Liver (tissue), 9 donors: Measurements from ENCODE around the gene PAQR3. TPM values are rescaled to one million over a fixed set of nuclear protein-coding genes. Genes with fewer than 3 reads are reported as not detected.

Experiments
- DNase-seq: peaks from one replicate; pipeline ENCODE4 v3.0.0-alpha.2; 2017; ENCODE audit warnings: low spot score
- H3K27ac ChIP-seq, 2 donors: one replicate each; pipeline ENCODE4 v1.7.0; 2013; ENCODE audit warnings: inconsistent platforms in 2 of 2, low read length in 2 of 2, control low read depth in 1 of 2, low read depth in 1 of 2, mild to moderate bottlenecking in 1 of 2
- H3K27me3 ChIP-seq, 4 donors: one replicate each; pipeline versions ENCODE4 v1.6.1 to v1.7.0; 2013; ENCODE audit warnings: low read length in 3 of 4, inconsistent platforms in 1 of 4, mild to moderate bottlenecking in 1 of 4, moderate library complexity in 1 of 4; ENCODE audit not compliant: control insufficient read depth in 4 of 4, insufficient read depth in 4 of 4
- H3K36me3 ChIP-seq, 4 donors: one replicate each; pipeline versions ENCODE4 v1.6.1 to v1.7.0; 2013; ENCODE audit warnings: low read length in 3 of 4, mild to moderate bottlenecking in 3 of 4, low read depth in 1 of 4, moderate library complexity in 1 of 4; ENCODE audit not compliant: control insufficient read depth in 4 of 4, insufficient read depth in 3 of 4
- H3K4me1 ChIP-seq, 4 donors: one replicate each; pipeline versions ENCODE4 v1.6.1 to v1.7.0; 2013; ENCODE audit warnings: low read length in 3 of 4, mild to moderate bottlenecking in 3 of 4, moderate library complexity in 1 of 4; ENCODE audit not compliant: control insufficient read depth in 4 of 4, insufficient read depth in 4 of 4
- H3K4me3 ChIP-seq, 3 donors: one replicate each; pipeline versions ENCODE4 v1.6.1 to v1.7.0; 2013; ENCODE audit warnings: low read length in 3 of 3, control low read depth in 1 of 3, low read depth in 1 of 3, mild to moderate bottlenecking in 1 of 3
- H3K9ac ChIP-seq, 2 donors: one replicate each; pipeline ENCODE4 v1.7.0; 2013; ENCODE audit warnings: low read length in 2 of 2, mild to moderate bottlenecking in 2 of 2, moderate library complexity in 2 of 2, control low read depth in 1 of 2, low read depth in 1 of 2
- H3K9me3 ChIP-seq, 4 donors: one replicate each; pipeline versions ENCODE4 v1.6.1 to v1.7.0; 2013; ENCODE audit warnings: low read length in 3 of 4; ENCODE audit not compliant: control insufficient read depth in 4 of 4
- FOXA1 ChIP-seq: IDR thresholded peaks from 2 replicates; pipeline ENCODE4 v1.6.1; 2016; ENCODE audit warnings: antibody characterized with exemption
- FOXA2 ChIP-seq: IDR thresholded peaks from 2 replicates; pipeline ENCODE4 v1.6.1; 2016; ENCODE audit warnings: antibody characterized with exemption
- GABPA ChIP-seq, 2 donors: IDR thresholded peaks in 1 of 2; conservative IDR thresholded peaks in 1 of 2; 2 replicates each; pipeline ENCODE4 v1.6.1; 2016; ENCODE audit warnings: antibody characterized with exemption in 2 of 2, mild to moderate bottlenecking in 1 of 2, moderate library complexity in 1 of 2
- HNF4G ChIP-seq: IDR thresholded peaks from 2 replicates; pipeline ENCODE4 v1.6.1; 2016; ENCODE audit warnings: antibody characterized with exemption
- JUND ChIP-seq, 2 donors: IDR thresholded peaks; 2 replicates each; pipeline ENCODE4 v1.6.1; 2016; ENCODE audit warnings: antibody characterized with exemption in 2 of 2
- RAD21 ChIP-seq, 2 donors: IDR thresholded peaks; 2 replicates each; pipeline ENCODE4 v1.6.1; 2016; ENCODE audit warnings: antibody characterized with exemption in 2 of 2, mild to moderate bottlenecking in 2 of 2
- RXRA ChIP-seq, 2 donors: IDR thresholded peaks; 2 replicates each; pipeline ENCODE4 v1.6.1; 2017 to 2018; ENCODE audit warnings: antibody characterized with exemption in 2 of 2, mild to moderate bottlenecking in 1 of 2
- SP1 ChIP-seq: IDR thresholded peaks from 2 replicates; pipeline ENCODE4 v1.6.1; 2018; ENCODE audit warnings: antibody characterized with exemption, mild to moderate bottlenecking
- TAF1 ChIP-seq: conservative IDR thresholded peaks from 2 replicates; pipeline ENCODE4 v1.6.1; 2016; ENCODE audit warnings: antibody characterized with exemption, mild to moderate bottlenecking
- YY1 ChIP-seq: IDR thresholded peaks from 2 replicates; pipeline ENCODE4 v1.6.1; 2016; ENCODE audit warnings: antibody characterized with exemption, mild to moderate bottlenecking
- WGBS: extraction: QIAGEN DNeasy Blood & Tissue Kit; methylation state at CpG from one replicate; pipeline ENCODE4 v1.1.7; 2013; 5-methylcytosine and 5-hydroxymethylcytosine counted together
- polyA plus RNA-seq, 2 donors: library from polyadenylated mRNA; stranded (reverse) in 1 of 2; unstranded in 1 of 2; fragments of 200-250 nt in 1 of 2; fragments of >200 nt in 1 of 2; fragmentation: Nextera tagmentation in 1 of 2; extraction: Ambion mirVana in 1 of 2; gene quantifications; one replicate each; pipeline versions ENCODE4 v1.2.1 to v1.2.3, GENCODE V29; 2013 to 2015
- total RNA-seq, 2 donors: library from RNA; depleted of rRNA; stranded (reverse); fragments of >200 nt; gene quantifications; one replicate each; pipeline ENCODE4 v1.2.3, GENCODE V29; 2014
- TF ChIP-seq, protein P1 (sequence below): IDR thresholded peaks from 2 replicates; pipeline ENCODE4 v1.6.1; 2016; ENCODE audit warnings: antibody characterized with exemption
- TF ChIP-seq, protein P2 (sequence below): IDR thresholded peaks from 2 replicates; pipeline ENCODE4 v1.6.1; 2016; ENCODE audit warnings: antibody characterized with exemption
- TF ChIP-seq, protein P3 (sequence below): IDR thresholded peaks from 2 replicates; pipeline ENCODE4 v1.6.1; 2016; ENCODE audit warnings: antibody characterized with exemption
- TF ChIP-seq, protein P4 (sequence below): IDR thresholded peaks from 2 replicates; pipeline ENCODE4 v1.6.1; 2016; ENCODE audit warnings: antibody characterized with exemption, mild to moderate bottlenecking
- donor health status: healthy.
- donor health status: healthy.
- donor health status: healthy.
- donor health status: healthy.
- donor health status: healthy.

The PAQR3 gene
- total and polyA plus RNA-seq, 4 donors = 2.8 to 8.3 (median 5.6) TPM

DNA sequence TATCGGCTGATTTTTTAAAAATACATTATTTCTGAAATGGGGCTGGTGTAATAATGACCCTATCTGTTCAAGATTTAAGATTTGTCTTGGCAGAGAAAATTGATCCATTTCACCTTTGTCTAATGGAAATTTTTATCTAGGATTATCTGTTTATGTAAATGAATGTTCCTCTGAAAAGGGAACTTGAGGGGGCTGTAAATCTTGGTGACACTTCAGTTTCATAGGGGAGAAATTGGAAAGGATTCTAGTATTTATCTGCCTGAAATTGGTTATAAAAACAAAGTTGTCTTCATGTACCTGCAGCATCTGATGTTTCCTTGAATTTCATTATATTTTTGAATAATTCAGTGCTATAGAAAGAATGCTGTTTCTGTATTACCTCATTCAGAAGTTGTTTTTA is 48.4 kb upstream of the PAQR3 start:
- no peaks in the 10 kb centered on the region for H3K4me1 ChIP-seq
- TF ChIP-seq YY1 (no peak), JUND (IDR thresholded peaks at IDR 0.05) (no peak), RXRA (IDR thresholded peaks at IDR 0.05) (no peak), TAF1 (no peak), FOXA1 (no peak), HNF4G (no peak), GABPA (IDR thresholded peaks at IDR 0.05 in 1 of 2, conservative IDR thresholded peaks at IDR 0.05 in 1 of 2) (no peak)
- TF ChIP-seq, protein P1, sequence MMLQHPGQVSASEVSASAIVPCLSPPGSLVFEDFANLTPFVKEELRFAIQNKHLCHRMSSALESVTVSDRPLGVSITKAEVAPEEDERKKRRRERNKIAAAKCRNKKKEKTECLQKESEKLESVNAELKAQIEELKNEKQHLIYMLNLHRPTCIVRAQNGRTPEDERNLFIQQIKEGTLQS = no peak
- TF ChIP-seq, protein P2, sequence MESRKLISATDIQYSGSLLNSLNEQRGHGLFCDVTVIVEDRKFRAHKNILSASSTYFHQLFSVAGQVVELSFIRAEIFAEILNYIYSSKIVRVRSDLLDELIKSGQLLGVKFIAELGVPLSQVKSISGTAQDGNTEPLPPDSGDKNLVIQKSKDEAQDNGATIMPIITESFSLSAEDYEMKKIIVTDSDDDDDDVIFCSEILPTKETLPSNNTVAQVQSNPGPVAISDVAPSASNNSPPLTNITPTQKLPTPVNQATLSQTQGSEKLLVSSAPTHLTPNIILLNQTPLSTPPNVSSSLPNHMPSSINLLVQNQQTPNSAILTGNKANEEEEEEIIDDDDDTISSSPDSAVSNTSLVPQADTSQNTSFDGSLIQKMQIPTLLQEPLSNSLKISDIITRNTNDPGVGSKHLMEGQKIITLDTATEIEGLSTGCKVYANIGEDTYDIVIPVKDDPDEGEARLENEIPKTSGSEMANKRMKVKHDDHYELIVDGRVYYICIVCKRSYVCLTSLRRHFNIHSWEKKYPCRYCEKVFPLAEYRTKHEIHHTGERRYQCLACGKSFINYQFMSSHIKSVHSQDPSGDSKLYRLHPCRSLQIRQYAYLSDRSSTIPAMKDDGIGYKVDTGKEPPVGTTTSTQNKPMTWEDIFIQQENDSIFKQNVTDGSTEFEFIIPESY = no peak
- TF ChIP-seq, protein P3, sequence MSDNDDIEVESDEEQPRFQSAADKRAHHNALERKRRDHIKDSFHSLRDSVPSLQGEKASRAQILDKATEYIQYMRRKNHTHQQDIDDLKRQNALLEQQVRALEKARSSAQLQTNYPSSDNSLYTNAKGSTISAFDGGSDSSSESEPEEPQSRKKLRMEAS = no peak
- no peak overlapping the region for H3K4me3 ChIP-seq
- no peak overlapping the region for H3K9ac ChIP-seq
- H3K9me3 ChIP-seq = no peaks in the 10 kb centered on the region
- DNase-seq = no peak
- H3K36me3 ChIP-seq = no peaks in the 10 kb centered on the region
- 93% methylated on average over 1 of the region's 1 CpG for WGBS
- peaks cover 0 to 2% (median 0%) of the 10 kb centered on the region in 4 donors for H3K27me3 ChIP-seq
- H3K27ac ChIP-seq = no peak overlapping the region

DNA sequence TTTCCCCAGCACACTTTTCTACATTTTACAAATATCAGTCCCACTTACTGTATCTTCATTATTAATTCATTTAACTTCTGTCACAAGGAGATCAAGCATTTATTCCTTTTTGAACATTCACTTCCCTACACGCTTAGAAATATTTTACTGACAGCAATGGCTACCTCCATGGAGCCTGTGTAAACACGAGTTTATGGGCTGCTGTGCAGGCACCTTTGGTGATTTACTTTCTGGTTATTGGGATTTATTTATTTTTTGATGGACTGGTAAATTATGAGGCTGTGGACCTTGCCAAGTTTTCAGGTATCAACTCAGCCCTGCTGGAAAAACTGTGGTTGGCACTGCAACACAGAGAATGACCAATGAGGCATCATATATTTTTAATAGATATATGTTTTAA is 45.4 kb upstream of the PAQR3 start:
- peaks cover 0 to 3% (median 0%) of the 10 kb centered on the region in 4 donors for H3K9me3 ChIP-seq
- H3K4me1 ChIP-seq = no peaks in the 10 kb centered on the region
- no peak for DNase-seq
- no peak overlapping the region for H3K27ac ChIP-seq
- no peak overlapping the region for H3K9ac ChIP-seq
- TF ChIP-seq, protein P4, sequence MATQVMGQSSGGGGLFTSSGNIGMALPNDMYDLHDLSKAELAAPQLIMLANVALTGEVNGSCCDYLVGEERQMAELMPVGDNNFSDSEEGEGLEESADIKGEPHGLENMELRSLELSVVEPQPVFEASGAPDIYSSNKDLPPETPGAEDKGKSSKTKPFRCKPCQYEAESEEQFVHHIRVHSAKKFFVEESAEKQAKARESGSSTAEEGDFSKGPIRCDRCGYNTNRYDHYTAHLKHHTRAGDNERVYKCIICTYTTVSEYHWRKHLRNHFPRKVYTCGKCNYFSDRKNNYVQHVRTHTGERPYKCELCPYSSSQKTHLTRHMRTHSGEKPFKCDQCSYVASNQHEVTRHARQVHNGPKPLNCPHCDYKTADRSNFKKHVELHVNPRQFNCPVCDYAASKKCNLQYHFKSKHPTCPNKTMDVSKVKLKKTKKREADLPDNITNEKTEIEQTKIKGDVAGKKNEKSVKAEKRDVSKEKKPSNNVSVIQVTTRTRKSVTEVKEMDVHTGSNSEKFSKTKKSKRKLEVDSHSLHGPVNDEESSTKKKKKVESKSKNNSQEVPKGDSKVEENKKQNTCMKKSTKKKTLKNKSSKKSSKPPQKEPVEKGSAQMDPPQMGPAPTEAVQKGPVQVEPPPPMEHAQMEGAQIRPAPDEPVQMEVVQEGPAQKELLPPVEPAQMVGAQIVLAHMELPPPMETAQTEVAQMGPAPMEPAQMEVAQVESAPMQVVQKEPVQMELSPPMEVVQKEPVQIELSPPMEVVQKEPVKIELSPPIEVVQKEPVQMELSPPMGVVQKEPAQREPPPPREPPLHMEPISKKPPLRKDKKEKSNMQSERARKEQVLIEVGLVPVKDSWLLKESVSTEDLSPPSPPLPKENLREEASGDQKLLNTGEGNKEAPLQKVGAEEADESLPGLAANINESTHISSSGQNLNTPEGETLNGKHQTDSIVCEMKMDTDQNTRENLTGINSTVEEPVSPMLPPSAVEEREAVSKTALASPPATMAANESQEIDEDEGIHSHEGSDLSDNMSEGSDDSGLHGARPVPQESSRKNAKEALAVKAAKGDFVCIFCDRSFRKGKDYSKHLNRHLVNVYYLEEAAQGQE = no peak
- TF ChIP-seq FOXA2 = no peak
- TF ChIP-seq FOXA1 = no peak
- no peak for TF ChIP-seq GABPA (IDR thresholded peaks at IDR 0.05 in 1 of 2, conservative IDR thresholded peaks at IDR 0.05 in 1 of 2)
- no peak for TF ChIP-seq RAD21 (IDR thresholded peaks at IDR 0.05)
- TF ChIP-seq, protein P2 = no peak
- no peak for TF ChIP-seq JUND (IDR thresholded peaks at IDR 0.05)
- no peak for TF ChIP-seq SP1
- no peak for TF ChIP-seq YY1
- no peak for TF ChIP-seq HNF4G
- no peak overlapping the region for H3K4me3 ChIP-seq
- no peaks in the 10 kb centered on the region for H3K36me3 ChIP-seq
- WGBS = 58% methylated on average over 2 of the region's 2 CpGs
- H3K27me3 ChIP-seq = no peaks in the 10 kb centered on the region
